Putamen (tissue), 1 donor: ENCODE data around the gene NEMP1.
"Not testable (repeated sequence)": the region's sequence is repeated elsewhere in the genome, so short reads cannot be mapped to it uniquely, and the experiment has no call there.

Source experiments
- DNase-seq: peaks from one replicate; pipeline ENCODE4 v3.0.0-alpha.2; 2016; ENCODE audit warnings: low spot score

NEMP1 gene

DNA sequence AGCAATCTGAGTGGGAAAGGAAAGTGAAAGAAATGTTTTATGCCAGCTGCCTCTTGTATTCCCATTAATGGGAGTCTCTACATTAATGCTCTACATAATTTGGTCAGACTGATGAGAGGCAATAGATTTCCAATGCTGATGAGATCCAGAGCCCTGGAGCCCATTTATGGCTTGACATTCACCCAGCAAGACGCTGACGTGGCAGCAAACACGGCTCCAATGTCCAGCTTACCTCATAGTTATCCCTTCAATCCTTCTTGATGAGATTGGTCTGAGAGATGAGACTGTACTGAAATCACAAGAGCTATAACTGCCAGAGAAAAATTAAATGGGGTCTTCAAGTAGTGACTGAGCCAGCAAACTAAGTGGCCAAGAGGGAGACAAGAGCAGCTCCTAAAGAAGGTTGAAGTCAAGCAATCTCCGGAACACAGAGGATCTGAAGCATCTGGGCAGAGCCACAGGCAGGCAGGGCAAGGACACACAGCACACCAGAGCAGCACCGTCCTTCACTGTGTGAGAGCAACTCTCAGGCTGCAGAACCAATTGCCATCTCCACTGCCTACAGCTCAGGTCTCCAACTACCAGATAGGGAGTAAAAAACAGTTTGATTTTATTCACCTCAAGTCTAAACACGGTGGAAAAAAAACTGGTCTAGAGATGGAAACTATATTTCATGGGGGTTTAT, 21.4 kb downstream of the NEMP1 start:
- DNase-seq, result no peak

DNA sequence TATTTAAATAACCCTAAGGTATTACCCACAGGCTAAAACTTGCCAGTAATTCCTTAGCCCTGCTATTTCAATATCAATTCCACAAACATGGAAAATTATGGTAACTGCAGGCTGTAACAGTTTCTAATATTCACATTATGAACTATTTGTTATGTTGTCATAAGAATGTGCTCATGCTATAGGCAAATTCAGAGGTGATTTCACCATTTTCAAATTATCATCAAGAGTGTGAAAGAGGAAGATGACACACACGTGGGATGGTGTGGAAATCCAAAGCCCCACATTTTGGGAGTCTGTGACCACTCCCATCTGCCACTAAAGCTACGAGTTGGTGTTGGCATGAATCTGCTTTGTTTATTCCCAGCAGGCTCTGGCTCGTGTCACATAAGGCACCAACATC, 22.8 kb downstream of the NEMP1 start:
- no peak for DNase-seq

DNA sequence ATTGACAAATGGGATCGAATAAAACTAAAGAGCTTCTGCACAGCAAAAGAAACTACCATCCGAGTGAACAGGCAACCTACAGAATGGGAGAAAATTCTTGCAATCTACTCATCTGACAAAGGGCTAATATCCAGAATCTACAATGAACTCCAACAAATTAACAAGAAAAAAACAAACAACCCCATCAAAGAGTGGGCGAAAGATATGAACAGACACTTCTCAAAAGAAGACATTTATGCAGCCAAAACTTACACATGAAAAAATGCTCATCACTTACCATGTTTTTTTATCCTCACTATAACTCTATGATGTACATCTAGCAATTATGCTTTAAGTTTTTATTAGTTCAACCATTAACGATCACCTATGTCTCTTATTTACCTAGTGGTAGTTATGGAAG, 24.7 kb downstream of the NEMP1 start:
- DNase-seq, result not testable (repeated sequence)

DNA sequence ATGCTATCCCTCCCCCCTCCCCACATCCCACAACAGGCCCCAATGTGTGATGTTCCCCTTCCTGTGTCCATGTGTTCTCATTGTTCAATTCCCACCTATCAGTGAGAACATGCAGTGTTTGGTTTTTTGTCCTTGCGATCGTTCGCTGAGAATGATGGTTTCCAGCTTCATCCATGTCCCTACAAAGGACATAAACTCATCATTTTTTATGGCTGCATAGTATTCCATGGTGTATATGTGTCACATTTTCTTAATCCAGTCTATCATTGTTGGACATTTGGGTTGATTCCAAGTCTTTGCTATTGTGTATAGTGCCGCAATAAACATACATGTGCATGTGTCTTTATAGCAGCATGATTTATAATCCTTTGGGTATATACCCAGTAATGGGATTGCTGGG, 25.4 kb downstream of the NEMP1 start:
- DNase-seq, result not testable (repeated sequence)

DNA sequence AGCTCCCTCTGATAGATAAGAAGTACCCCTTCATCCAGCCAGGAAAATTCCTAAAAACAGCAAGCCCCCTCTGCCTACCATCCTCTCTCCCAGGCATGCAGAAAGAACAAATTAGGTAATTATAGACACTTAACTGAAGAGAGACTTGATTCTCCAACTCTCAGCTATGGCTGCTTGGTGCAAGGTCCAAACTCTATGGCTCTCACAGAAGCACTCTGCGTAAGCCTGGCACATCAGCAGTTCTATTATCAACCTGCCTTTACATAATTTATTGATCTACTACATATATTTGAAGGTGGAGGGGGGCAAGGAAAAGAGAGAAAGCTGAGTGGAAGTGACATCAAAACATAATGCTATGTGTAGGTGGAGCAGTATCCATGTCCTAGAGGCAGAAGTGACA, 27.6 kb downstream of the NEMP1 start:
- no peak for DNase-seq

DNA sequence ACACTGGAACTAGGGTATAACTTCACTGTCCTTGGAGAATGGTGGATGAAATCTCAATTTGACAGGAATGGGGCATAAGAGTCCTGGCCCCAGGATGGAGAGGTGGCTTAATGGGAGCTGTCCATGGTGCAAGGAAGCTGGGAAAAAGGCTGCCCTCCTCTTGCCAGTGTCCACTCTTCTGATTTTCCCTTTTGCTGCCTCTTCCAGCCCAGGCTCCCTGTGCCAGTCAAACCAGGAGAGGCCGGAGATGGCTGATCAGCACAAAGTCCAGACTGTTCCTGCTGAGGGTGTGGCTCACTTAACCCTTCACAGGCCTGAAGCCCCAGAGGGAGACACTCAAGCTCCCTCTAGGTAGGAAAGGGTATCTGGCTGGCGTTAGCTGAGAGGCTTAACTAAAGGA, 28.7 kb downstream of the NEMP1 start, which contains the start of gene MYO1A:
Gene MYO1A (minus strand): TSS at position 240 of the 400 bp plus-strand sequence. CDS start 1,806 bp downstream, outside the sequence.
- DNase-seq, result no peak

DNA sequence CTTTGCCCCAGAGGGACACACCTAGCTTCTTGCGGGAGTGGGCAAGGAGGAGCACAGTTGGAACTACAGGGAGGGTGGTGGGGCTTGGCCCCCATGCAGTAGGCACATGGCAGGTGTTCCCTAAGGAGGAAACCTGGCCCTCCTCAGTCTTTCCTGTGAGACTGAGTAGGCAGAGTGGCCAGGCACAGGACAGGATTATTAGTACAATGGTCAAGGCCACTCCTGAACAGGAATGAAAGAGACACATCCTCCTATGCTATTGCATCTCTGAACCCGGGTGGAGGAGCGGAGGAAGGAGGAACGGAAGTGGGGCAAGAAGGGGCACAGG, 29.5 kb downstream of the NEMP1 start:
- DNase-seq, result no peak

DNA sequence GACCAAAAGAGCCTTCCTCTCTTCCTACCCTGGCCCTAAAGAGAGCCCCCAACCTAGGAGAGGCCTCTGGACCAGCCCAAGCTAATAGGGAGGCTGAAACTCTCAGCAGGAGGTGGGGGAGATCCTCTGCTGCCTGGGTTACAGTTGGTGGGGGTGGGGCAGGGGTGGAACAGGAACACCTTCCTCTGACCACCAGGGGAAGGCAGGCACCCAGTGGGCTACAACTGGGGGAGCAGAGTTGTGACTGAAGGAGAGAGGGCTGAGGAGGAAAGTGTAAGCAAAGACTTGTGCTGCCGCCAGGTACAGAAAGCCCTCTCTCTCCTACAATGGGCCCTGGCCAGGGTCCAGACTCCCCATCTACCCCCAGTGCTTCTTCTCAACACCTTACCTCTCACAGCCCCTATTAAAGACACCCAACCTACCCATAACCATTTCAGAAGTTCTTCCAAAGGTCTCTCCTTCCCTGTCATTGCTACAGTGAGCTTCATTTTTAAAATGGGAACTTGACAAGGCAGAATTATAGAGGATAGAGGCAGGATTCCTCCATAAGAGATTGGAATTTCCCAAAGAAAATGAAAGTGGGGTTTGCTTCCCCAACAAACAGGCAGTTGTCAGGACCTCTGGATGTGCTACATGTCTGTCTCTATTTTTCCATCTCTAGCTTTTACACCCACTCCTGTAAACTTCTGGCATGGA, 30.0 kb downstream of the NEMP1 start:
- DNase-seq, result no peak

DNA sequence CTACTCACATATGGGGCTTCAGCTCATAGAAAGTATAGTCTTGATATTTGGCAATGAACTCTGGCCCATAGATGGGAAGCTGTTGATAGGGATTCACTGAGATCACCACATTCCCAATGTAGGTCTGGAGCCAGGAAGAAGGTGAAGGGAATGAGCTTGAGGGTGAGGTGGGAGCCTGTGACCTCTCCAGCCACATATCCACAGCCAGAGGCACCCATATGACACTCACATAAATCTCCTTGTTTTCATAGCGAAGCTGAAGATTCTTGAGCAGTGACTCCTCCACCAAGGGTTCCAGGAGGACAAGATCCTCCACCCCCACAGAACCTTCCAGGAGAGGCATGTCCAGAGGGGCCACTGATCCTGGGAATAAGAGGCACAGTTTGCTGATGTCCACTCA, 30.6 kb downstream of the NEMP1 start:
- DNase-seq, result no peak

DNA sequence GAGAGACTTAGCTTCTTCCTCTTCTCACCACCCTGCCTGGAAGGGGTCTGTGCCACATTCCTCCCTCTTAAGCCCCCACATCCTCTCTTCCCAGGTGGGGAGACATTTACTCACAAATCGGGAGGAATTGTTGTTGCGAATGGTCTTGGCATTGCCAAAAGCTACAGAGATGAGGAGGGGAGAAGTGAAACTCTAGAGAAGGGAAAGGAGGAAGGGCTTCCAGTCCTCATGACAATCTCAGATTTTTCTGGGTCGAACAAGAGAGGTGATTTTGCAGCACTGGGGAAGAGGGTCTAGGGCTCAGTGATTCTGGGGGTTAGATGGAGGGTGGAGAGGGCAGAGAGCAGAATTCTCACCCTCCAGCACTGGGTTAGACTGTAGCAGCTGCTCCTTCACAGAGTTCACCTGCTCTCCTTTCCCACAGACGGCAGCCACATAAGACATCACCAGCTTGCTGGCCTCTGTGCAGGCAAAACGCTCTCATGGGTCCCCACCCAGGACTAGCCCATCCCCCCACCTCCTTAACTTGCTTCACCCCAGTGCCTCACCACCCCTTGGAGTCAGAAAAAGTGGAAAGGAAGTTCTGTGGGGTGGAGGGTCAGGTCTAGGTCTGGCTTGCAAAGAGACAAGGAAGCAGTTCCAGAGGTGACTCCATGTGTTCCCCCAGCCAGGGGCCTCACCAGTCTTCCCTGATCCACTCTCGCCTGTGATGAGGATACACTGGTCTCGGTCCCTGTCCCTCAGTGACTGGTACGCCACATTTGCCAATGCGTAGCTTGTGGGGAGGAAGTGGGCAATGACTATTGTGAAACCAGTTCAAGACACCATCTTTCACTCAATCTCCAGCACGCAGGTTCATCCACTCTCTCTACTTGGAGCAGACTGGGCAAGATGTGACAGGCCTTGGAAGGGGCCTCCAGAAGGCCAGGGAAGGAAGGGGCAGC, 31.4 kb downstream of the NEMP1 start:
- no peak for DNase-seq

DNA sequence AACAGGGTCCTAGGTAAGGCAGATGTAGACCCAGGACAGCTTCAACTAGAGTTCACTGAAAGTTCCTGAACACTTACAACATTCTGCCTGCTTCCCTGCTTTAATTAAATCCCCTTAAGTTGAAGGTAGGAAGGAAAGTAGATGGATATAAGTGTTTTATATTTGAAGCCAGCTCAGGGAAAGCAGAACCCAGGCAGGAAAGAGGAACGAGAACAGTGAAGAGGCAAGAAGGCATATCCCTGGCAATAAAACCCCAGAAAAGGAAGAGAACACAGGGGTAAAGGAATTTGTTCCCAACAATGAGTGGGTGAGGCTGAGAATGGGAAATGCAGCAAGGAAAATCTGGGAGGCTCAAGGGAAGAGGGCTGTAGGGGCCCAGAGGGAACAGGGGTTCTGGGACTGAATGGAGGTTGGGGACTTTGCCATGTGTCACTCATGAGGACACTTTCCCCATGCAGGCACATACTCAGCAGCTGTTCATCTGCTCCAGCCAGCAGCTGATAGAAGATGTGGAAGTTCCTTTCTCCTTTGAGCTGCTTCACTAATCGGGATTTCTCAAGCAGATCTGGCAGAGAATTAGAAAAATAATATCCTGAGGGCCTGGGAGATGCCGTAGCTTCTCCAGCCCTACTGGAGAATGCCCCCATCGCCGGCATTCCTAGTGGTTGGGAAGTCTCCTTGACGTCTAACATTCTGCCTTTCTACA, 32.4 kb downstream of the NEMP1 start:
- no peak for DNase-seq

DNA sequence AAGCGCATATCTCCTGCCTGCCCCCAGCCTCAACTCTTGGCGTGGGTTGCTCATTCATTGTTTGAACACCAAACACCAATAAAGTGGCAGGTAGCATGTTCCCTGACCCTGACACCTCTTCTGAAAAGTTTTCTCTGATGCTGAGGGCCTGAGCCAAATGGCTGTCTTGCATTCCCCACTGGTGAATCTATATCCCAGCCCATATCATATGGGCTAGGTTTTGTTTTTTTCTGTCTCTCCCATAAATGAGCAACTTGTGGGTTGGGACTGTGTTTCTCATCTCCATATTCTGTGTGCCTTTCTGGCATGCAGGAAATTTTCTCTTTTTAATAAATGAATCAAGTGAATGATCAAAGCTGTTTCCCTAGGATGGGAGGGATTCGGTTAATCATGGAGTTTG, 33.7 kb downstream of the NEMP1 start:
- no peak for DNase-seq

DNA sequence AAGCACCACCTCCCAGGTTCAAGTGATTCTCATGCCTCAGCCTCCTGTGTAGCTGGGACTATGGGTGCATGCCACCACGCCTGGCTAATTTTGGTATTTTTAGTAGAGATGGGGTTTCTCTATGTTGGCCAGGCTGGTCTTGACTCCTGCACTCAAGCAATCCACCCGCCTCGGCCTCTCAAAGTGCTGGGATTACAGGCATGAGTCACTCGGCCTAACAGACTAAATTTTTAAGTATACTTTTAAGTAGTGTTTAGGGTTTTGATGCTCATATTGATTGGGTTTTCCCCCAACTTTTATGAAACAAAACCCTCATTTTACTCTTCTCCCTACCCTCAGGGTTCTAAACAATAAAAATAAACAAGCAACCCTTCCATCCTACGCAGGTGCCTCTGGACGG, 34.1 kb downstream of the NEMP1 start:
- DNase-seq, result no peak

DNA sequence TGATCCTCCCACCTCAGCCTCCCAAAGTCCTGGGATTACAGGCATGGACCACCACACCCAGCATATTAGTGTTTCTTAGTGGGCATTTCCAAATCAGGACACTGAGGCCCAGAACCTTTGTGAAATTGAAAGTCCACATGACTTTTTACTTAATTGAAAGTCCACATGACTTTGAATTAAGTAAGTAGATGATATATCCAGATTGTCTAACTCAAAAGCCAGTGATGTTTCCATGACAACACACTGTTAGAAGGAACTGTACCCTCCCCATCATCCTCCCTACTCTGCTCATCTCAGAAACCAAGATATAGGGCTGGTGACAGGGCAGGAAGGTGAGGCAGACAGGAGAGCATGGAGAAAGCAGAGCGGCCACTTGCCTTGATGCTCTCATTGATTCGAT, 35.9 kb downstream of the NEMP1 start:
- DNase-seq, result no peak

DNA sequence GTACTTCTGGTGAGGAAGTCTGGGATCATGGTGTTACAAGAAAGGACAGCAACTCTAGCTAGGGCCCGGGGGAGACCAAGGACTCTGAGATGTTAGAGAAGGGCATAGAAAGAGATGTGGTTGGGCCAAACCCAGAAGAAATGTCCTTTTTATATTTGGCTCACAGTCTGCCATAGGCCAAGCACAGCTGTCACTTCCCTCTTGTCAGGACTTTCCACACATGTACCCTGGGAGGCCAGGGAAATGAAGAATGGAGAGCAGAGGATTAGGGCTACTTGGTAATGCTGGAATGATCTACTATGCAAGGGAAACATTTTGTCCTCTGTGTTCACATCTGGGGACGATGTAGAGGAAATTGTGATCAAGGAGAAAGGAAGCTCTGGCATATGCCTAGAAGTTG, 37.8 kb downstream of the NEMP1 start:
- no peak for DNase-seq

DNA sequence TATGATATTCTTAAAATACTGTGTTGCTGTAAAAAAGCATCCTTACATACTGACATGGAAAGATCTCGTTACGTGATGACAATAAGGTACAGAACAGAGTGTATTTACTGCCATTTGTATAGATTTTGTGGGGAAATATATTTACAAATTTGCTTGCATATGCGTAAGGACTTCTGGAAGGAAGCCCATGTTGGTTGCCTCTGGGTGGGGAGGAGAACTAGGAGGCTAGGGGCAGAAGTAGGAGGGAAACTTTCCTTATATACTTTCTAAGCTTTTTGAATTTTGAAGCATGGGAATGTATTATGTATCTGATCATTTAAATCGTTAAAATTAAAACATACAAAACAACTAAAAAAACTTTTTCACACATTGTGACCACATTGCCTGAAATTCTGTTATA, 38.4 kb downstream of the NEMP1 start:
- DNase-seq, result no peak

DNA sequence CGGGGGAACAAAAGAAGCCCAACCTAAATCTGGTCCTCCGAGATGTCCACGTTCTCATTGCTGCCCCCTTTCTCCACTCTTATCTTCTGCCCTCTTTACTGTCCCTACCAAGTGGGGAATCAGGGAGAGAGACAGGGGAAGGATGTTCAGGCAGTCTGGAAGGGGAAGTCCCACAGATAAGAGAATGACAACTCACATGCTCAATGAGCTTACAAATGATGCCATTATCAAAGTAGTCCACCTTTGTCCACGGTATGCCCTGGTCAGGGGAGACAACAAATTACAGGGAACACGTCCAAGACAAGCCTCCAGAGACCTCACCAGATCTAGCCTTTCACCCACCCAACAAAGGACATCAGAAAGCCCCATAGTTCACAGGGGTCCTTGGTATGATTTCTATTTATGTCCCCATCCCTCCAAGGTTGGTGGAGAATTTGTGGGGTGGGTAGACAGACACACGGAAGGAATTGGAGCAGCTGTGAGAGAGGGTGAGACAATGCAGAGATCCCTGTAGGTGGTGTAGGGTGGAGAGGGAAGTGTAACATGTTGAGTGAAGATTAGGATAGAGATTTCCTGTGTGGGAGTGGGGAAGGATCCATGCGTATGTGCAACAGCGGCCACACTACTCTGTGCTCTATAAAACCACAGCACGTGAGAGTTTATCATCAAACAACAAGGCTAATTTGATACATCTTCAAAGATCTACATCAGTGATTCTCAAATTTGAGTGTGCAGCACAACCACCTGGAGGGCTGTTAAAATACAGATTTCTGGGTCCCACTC, 39.4 kb downstream of the NEMP1 start:
- no peak for DNase-seq

DNA sequence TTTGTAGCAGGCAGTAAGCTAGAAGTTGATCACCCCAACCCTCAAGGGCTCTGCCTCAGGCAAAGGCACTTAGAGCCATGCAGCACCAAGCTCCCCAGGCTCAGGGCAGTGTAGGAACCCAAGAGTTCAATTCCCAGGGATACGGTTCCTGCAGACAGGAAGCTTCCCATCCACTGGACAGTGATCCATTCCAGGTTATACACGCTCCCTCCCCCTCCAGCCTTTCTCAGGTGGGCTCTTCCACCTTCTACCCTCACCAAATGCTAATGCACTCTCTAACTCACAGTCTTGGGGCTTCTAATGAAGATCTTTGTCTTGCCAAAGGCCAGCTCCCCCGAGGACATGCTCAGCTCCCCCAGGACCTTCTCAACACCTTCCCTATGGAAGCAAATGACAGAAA, 41.3 kb downstream of the NEMP1 start:
- no peak for DNase-seq

DNA sequence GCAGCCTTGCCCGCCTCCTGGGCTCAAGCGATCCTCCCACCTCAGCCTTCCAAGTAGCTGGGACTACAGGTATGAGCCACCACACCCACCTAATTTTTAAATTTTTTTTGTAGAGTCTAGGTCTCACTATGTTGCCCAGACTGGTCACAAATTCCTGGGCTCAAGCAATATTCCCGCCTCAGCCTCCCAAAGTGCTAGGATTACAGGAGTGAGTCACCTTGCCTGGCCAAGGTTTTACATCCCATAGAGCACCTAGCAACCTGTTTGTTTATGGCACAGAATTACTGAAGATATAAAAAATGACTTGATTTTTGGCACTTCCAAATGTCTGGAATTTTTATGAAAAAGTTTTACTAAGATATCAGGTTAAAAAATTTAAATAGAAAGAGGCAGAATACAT, 45.2 kb downstream of the NEMP1 start:
- DNase-seq, result no peak

DNA sequence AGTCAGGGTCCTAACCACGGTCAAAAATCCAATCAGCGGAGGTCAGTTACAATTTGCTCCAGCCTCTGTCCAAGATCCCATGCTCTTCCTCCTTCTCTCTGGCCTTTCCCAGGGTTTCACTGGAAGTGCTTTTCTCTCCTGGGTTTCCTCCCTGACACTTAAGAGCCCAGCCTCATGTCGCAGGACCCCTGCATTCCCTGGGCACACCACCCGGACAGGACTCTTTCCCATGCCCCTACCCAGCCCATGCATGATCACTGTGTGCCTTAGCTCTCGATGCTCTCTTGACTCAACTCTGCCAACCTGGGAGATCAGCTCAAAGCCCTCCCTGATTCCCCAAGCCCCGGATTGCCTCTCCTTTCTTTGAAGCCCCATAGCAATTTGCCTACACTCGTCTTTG, 46.8 kb downstream of the NEMP1 start:
- no peak for DNase-seq

DNA sequence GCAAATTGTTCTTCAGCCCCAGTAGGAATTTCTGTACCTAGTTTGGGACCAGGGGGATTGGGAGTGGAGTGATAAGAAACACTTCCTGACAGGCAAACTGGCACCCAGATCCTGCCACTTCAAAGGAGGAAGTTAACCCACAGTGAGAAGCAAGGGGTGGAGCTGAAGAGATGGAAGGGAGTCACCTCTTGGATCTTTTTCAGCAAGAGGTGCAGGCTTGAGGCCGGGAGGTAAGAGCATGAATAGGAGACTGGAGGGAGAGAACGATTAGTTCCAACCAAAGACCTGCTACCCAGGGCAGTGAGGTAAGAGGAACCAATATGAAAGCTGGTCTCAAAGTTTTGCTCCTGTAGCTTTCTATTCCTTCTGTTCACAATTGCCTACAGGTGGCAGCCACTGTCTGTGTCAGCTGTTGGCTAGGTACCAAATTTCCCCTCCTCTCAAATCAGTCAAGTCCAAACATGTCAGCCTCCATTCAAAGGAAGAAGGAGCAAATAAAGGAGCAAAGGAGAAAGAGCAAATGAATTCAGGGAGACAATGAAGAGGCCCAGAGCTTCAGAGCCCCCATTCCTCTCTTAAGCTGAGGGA, 47.4 kb downstream of the NEMP1 start:
- no peak for DNase-seq
